Muscle of leg (tissue), 11 donors: ENCODE data around the gene LCN12. TPM values are rescaled to one million over a fixed set of nuclear protein-coding genes. Genes with fewer than 3 reads are reported as not detected.

Experiments
- DNase-seq: peaks from one replicate; pipeline ENCODE4 v3.0.0; 2013
- H3K27ac ChIP-seq: one replicate; pipeline ENCODE4 v1.5.1; 2013; ENCODE audit warnings: mild to moderate bottlenecking, low read length, control low read depth
- H3K27me3 ChIP-seq: one replicate; pipeline ENCODE4 v1.6.1; 2013; ENCODE audit warnings: low read length; ENCODE audit not compliant: control insufficient read depth, insufficient read depth
- H3K36me3 ChIP-seq: one replicate; pipeline ENCODE4 v1.6.1; 2013; ENCODE audit warnings: low read length; ENCODE audit not compliant: control insufficient read depth, insufficient read depth
- H3K4me1 ChIP-seq: one replicate; pipeline ENCODE4 v1.6.1; 2013; ENCODE audit warnings: low read length; ENCODE audit not compliant: control insufficient read depth, insufficient read depth
- H3K4me3 ChIP-seq: one replicate; pipeline ENCODE4 v1.5.1; 2013; ENCODE audit warnings: low read length, control low read depth
- H3K9me3 ChIP-seq: replicated peaks from 2 replicates; pipeline ENCODE4 v1.6.1; 2013; ENCODE audit warnings: low read depth, low read length; ENCODE audit not compliant: control insufficient read depth
- WGBS: methylation state at CpG from one replicate; pipeline ENCODE4 v1.1.5; 2013; ENCODE audit warnings: missing lambda C conversion rate; ENCODE audit not compliant: insufficient coverage; 5-methylcytosine and 5-hydroxymethylcytosine counted together
- polyA plus RNA-seq, 8 donors: library from polyadenylated mRNA; unstranded; fragments of 120-200 nt; gene quantifications; one replicate each; pipeline versions ENCODE4 v1.2.1 to v1.2.3, GENCODE V29; 2013; ENCODE audit warnings: inconsistent platforms in 1 of 8, low replicate concordance in 1 of 8; ENCODE audit not compliant: insufficient read length in 8 of 8, insufficient read depth in 1 of 8
- total RNA-seq: library from RNA; stranded (reverse); fragments of 120-200 nt; gene quantifications from one replicate; pipeline ENCODE4 v1.2.4, GENCODE V29; 2013

LCN12 gene
- total and polyA plus RNA-seq, 9 donors = 0.10 to 5.3 (median 0.71) TPM; not detected in 1

DNA sequence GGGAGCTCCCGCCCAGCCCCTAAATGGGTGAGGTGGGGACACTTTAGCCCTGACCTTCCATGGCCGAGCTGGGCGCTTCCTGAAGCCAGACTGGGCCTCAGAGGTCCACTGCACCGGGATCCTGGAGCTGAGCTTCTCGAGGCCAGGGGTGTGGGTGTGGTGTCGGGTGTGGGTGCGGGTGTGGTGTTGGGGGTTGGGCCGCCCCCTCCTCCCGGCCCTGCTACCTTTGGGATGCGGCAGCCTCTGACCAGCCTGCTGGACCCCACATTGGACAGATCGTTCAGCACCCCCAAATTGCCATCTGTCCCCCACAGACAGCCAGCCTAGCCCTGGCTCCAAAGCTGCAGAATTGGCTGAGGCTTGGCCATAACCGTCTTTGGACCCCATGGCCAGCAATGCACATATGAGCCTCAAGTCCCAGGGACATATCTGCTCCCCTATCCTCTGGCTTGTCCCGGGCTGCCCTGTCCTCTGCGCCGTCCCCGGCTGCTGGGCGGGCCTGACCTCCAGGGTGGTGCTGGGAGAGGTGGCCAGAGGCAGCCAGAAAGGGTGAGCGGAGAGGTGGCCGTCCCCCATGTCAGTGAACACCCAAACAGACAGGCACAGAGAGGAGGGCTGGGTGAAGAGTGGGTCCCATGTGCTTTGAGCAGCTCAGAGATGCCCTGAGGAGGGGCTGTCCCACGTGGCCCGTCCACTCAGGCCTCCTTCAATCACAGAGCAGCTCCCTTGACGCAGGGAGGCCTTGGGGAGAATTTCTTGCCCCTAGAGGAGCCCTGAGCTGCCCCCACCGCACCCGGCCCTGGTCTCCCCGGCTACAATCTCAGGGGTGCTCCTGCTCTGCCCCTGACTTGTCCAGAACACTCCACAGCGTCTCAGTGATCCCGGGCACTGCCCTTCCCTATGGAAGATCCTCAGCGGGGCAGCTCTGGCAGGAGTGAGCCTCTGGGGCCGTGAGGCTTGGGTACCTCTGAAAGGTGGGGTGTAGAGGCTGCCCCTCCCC is 21.8 kb downstream of the LCN12 start:
- DNase-seq = no peak
- Histone ChIP-seq H3K27me3 (peaks cover 3% of the 10 kb centered on the region), H3K4me3 (no peak overlapping the region), H3K9me3 (no peaks in the 10 kb centered on the region), H3K36me3 (no peaks in the 10 kb centered on the region), H3K27ac (no peak overlapping the region), H3K4me1 (peaks cover 37% of the 10 kb centered on the region)
- WGBS = 84% methylated on average over 15 of the region's 29 CpGs

DNA sequence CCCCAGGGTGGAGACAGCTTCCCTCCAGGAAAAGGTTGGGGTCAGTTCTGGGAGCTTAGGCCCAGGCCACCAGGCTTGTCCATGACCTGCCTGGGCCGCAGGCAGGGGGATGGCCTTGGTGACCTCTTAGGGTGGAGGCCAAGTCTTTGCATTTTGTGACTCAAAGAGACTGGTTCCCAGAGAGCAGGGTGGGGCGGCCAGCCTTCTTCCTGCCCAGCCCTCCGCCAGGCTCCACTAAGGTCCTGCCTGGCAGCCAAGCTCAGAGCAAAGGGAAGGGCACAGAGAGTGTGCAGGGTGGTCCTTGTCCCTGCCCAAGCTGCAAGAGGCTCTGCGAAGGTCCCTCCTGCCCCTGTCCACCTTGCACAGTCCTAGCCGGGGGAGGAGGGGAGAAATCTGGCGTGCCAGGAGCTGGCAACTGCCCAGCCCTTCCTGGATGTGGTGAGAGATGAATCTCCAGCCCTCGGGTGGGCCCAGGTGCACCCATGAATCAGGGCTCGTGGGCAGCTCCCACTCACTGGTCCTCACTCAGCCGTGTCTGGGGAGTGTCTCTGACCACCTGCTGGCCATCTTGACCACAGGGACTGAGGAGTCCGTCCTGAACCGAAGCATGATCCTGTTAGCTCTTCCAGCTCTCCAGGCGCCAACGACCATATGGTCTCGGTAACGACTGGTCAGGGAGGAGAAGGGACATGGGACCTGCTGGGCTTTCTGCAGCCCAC is 22.9 kb downstream of the LCN12 start:
- H3K4me3 ChIP-seq = no peak overlapping the region
- H3K27ac ChIP-seq = no peak overlapping the region
- DNase-seq = no peak
- peaks cover 37% of the 10 kb centered on the region for H3K4me1 ChIP-seq
- 60% methylated on average over 13 of the region's 15 CpGs for WGBS
- no peaks in the 10 kb centered on the region for H3K36me3 ChIP-seq
- peaks cover 3% of the 10 kb centered on the region for H3K27me3 ChIP-seq
- no peaks in the 10 kb centered on the region for H3K9me3 ChIP-seq

DNA sequence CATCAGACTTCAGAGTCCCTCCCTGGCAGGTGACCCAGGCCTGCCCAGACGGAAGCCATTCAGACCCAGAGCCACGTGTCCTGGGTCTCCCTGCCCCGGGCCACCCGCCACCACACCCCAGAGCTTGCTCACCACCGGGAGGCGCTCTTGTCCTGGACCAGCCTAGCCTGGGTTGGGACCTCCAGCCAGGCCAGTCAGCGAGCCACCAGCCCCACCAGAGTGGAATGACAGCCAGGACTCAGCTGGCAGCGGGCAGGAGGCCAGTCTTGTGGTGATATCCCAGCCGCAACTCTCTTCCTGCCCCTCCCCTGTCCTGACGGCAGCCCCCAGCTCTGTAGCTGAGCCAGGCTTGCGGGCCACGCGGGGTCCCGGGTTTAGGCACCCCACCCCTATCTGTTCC is 23.6 kb downstream of the LCN12 start:
- Histone ChIP-seq H3K9me3 (no peaks in the 10 kb centered on the region), H3K36me3 (no peaks in the 10 kb centered on the region), H3K27me3 (peaks cover 3% of the 10 kb centered on the region), H3K27ac (no peak overlapping the region), H3K4me3 (no peak overlapping the region), H3K4me1 (peaks cover 37% of the 10 kb centered on the region)
- peak; percentile 57 for DNase-seq
- WGBS = 51% methylated on average over 7 of the region's 14 CpGs

DNA sequence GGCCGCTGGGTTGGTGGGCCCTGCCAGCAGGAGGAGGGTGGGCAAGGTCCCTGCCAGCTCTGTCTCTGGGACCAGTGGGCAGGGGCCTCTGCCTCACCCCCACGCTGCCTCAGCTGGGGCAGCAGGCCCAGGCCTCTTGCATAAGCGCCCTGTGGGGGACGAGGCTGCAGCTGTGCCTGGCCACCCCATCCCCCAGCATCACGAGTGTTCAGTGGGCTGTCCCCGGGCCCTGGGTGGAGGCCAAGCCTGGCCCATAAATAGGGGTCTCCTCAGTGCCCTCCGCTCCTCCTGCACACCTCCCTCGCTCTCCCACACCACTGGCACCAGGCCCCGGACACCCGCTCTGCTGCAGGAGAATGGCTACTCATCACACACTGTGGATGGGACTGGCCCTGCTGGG is 25.1 kb downstream of the LCN12 start, which contains the start of gene PTGDS:
PTGDS (plus strand) TSS at position 282 of the 400 bp plus-strand sequence; CDS start at position 357, 75 bp downstream.
- DNase-seq = peak; percentile 71
- H3K4me1 ChIP-seq = peaks cover 37% of the 10 kb centered on the region
- no peaks in the 10 kb centered on the region for H3K9me3 ChIP-seq
- no peak within 1 kb of the TSS for H3K27ac ChIP-seq
- WGBS = 59% methylated on average over 9 of the region's 10 CpGs
- H3K36me3 ChIP-seq = no peaks in the 10 kb centered on the region
- H3K27me3 ChIP-seq = peaks cover 8% of the 10 kb centered on the region
- peak within 1 kb of the TSS; percentile 37 for H3K4me3 ChIP-seq

DNA sequence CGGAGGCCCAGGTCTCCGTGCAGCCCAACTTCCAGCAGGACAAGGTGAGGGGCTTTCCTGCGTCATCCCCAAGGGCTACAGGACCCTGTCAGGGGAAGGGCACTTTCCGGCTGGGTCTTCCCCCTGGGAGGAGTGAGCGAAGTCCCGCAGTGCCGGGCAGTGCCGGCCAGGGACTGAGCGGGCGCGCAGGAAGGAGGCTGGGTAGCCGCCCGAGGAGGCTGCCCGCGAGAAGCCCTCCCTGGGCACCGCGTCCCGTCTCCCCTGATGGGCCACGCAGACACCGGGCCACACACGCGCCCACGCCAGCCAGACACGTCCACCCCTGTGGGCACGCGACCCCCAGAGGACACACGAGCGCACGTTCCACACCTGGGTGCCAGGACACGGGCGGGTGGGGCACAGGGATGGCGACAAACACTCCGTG is 25.6 kb downstream of the LCN12 start:
- H3K9me3 ChIP-seq = no peaks in the 10 kb centered on the region
- peak overlapping the region; percentile 37 for H3K4me3 ChIP-seq
- DNase-seq = no peak
- 8% methylated on average over 31 of the region's 33 CpGs for WGBS
- no peaks in the 10 kb centered on the region for H3K36me3 ChIP-seq
- no peak overlapping the region for H3K27ac ChIP-seq
- peaks cover 12% of the 10 kb centered on the region for H3K27me3 ChIP-seq
- H3K4me1 ChIP-seq = peaks cover 37% of the 10 kb centered on the region

DNA sequence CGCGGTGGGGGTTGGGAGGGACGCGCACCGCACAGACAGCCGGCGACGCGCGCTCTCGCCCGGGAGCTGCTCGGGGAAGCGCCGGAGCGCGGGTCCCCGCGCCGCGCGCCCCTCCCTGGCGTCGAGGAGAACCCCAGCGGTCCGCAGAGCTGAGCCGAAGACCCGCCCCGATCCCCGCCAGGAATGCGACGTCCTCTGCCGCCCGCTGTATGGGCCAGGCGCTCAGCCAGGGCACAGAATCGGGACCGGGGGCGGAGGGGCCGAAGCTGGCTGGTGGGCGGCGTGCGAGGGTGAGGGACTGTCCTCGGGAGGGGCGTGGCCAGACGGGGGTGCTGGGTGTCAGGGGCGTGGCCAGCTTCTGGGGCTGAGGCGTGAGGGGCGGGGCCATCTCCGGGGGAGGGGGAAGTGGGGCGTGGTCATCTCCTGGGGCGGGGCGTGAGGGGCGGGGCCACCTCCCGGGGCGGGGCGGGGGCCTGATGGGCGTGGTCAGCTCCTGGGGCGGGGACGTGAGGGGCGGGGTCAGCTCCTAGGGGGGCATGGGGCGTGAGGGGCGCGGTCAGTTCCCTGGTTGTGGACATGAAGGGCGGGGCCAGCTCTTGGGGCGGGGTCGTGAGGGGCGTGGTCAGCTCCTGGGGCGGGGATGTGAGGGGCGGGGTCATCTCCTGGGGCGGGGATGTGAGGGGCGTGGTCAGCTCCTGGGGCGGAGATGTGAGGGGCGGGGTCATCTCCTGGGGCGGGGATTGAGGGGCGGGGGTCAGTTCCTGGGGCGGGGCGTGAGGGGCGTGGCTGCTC is 26.2 kb downstream of the LCN12 start:
- Histone ChIP-seq H3K27me3 (peaks cover 18% of the 10 kb centered on the region), H3K4me1 (peaks cover 37% of the 10 kb centered on the region), H3K27ac (no peak overlapping the region), H3K36me3 (no peaks in the 10 kb centered on the region), H3K4me3 (peak overlapping the region; percentile 37), H3K9me3 (no peaks in the 10 kb centered on the region)
- WGBS = under 1% methylated on average over 45 of the region's 78 CpGs
- peak; percentile 70 for DNase-seq

DNA sequence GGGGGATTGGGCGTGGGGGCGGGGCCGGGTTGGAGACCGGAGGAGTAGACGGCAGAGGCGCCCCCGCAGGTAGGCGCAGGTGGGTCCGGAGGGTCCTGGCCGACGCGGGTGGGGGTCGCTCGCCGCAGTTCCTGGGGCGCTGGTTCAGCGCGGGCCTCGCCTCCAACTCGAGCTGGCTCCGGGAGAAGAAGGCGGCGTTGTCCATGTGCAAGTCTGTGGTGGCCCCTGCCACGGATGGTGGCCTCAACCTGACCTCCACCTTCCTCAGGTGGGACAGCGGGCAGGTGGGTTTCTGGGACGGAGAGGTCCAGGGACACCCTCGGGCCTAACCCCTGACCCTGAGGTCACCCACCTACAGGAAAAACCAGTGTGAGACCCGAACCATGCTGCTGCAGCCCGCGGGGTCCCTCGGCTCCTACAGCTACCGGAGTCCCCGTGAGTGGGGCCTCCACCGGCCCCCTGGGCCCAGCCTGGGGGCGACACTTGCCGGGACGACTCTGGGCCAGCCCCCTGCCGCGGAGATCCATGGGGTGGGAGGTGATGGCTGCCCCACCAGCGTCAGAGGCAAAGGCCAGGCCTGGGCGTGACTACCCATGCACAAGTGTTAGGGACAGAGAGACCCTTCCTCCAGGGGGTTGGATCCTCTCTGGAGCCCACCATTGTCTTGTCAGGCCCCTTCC is 26.9 kb downstream of the LCN12 start:
- Histone ChIP-seq H3K4me3 (no peak overlapping the region), H3K27ac (no peak overlapping the region), H3K36me3 (no peaks in the 10 kb centered on the region), H3K4me1 (peaks cover 37% of the 10 kb centered on the region), H3K9me3 (no peaks in the 10 kb centered on the region), H3K27me3 (peaks cover 25% of the 10 kb centered on the region)
- DNase-seq = no peak
- 50% methylated on average over 28 of the region's 41 CpGs for WGBS

DNA sequence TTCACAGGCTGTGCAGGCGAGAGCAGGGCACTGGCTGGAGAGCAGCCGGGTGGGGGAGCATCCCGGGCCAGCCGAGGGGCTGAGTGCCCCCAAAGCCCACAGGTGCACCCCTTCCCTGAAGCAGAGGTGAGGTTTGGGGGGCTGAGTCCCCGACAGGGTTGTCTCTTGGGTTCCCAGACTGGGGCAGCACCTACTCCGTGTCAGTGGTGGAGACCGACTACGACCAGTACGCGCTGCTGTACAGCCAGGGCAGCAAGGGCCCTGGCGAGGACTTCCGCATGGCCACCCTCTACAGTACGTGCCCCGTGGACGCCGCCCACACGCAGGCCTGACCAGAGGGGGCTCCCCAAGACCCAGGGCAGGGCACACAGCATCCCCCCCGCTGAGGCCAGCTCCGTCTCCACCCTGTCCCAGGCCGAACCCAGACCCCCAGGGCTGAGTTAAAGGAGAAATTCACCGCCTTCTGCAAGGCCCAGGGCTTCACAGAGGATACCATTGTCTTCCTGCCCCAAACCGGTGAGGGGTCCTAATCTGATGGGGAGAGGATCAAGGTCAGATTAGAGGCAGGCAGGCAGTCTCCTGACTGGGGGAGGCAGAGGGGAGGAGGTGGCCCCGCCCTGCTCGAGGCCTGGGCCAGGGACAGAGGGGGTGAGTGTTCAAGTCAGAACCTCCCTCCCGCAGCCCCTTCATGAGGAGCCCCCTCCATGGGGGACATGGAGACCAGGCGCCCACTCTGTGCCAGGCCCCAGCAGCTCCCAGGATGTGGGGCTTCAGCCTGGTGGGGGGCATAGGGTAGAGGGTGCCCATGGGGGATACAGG is 27.9 kb downstream of the LCN12 start:
- DNase-seq = no peak
- peaks cover 34% of the 10 kb centered on the region for H3K4me1 ChIP-seq
- 78% methylated on average over 21 of the region's 26 CpGs for WGBS

More for the DNA sequence above, 27.9 kb downstream of the LCN12 start:
- no peak overlapping the region for H3K4me3 ChIP-seq
- H3K27ac ChIP-seq = no peak overlapping the region
- H3K36me3 ChIP-seq = no peaks in the 10 kb centered on the region
- H3K9me3 ChIP-seq = no peaks in the 10 kb centered on the region
- peaks cover 35% of the 10 kb centered on the region for H3K27me3 ChIP-seq
